ENCODE data around the gene PRSS56. TPM values are rescaled to one million over a fixed set of nuclear protein-coding genes. Genes with fewer than 3 reads are reported as not detected.

Gene PRSS56
- total and polyA plus RNA-seq, 2 of the 8 experiments (the other 6 are each of a cell fraction or from before 2014, with no cell fraction given), result 0.03 TPM; not detected in 1

GRCh38 chr2:232547991-232548390 lies 27.8 kb downstream of the PRSS56 start:
- H2BK5ac ChIP-seq (ENCODE audit: low read depth, low read length), result no peak overlapping the region
- no peak overlapping the region for H3K23ac ChIP-seq (ENCODE audit: insufficient read length)
- peaks cover 11 to 45% of the 10 kb centered on the region in 2 experiments for H3K79me2 ChIP-seq (ENCODE audit: control insufficient read depth in 1 of 2, insufficient read depth in 2 of 2, low read length in 2 of 2)
- no peak overlapping the region for H4K91ac ChIP-seq (replicated peaks; ENCODE audit: insufficient read length, low read length)
- WGBS, 2 experiments (ENCODE audit: extremely low coverage in 1 of 2, insufficient coverage in 1 of 2, insufficient read length in 1 of 2, insufficient replicate concordance in 2 of 2, low coverage in 1 of 2, low lambda C conversion rate in 2 of 2, missing lambda C conversion rate in 1 of 2), result 95% methylated on average over 6 of the region's 6 CpGs; no CpG with 5 or more reads in 1 of the 2 experiments
- no peak for FAIRE-seq
- H3K9ac ChIP-seq (replicated peaks in 1 of 4; ENCODE audit: extremely low read depth in 1 of 4, low read depth in 3 of 4, low read length in 3 of 4), result no peak overlapping the region
- peaks cover 12% of the 10 kb centered on the region; the same call in 1 of the 2 replicates for H3K23me2 ChIP-seq (ENCODE audit: low read depth, low read length)
- no peaks in the 10 kb centered on the region for H3K9me3 ChIP-seq (ENCODE audit: insufficient read depth in 2 of 2, low read depth in 1 of 2, low read length in 1 of 2)
- no peak overlapping the region for H3K4me3 ChIP-seq (ENCODE audit: extremely low read depth in 1 of 4, insufficient read depth in 2 of 4, low read depth in 3 of 4, low read length in 4 of 4)
- no peak overlapping the region for H3K18ac ChIP-seq (ENCODE audit: extremely low read depth, low read length)
- H3K27ac ChIP-seq (ENCODE audit: low read depth, low read length), result no peak overlapping the region
- H3K79me1 ChIP-seq (ENCODE audit: low read depth, low read length), result peaks cover 12% of the 10 kb centered on the region
- H2BK120ac ChIP-seq (replicated peaks; ENCODE audit: low read depth, low read length), result no peak overlapping the region
- H2BK12ac ChIP-seq (ENCODE audit: low read depth, low read length), result no peak overlapping the region
- H3K14ac ChIP-seq (ENCODE audit: insufficient read length), result no peak overlapping the region
- no peak for DNase-seq (ENCODE audit: low read depth in 1 of 2, low spot score in 2 of 2)
- no peak overlapping the region for H2BK15ac ChIP-seq (ENCODE audit: low read length)
- CTCF ChIA-PET (ENCODE audit: partially characterized antibody), result interaction anchor here (0.8 to 2.3 kb wide), 3 partner anchors 9 to 100 kb away, joined by 3 to 8 read pairs (median 5); partner anchors contain the start of gene CHRNG
- no peak overlapping the region for H3K4me2 ChIP-seq (ENCODE audit: insufficient read depth in 1 of 2, low read depth in 2 of 2, low read length in 2 of 2)
- peaks cover 0 to 6% (median 5%) of the 10 kb centered on the region in 4 experiments; a peak in 6 of 7 replicates for H3K4me1 ChIP-seq (replicated peaks in 1 of 4; ENCODE audit: control insufficient read depth in 3 of 4, insufficient read depth in 4 of 4, low read length in 3 of 4)
- H4K5ac ChIP-seq (ENCODE audit: insufficient read length, low read depth, low read length), result no peak overlapping the region
- H3K4ac ChIP-seq (replicated peaks; ENCODE audit: insufficient read length, low read depth, low read length), result no peak overlapping the region
- no peak overlapping the region for H4K8ac ChIP-seq (ENCODE audit: extremely low read depth, insufficient read depth, low read length)
- H3K36me3 ChIP-seq (ENCODE audit: control insufficient read depth in 2 of 4, insufficient read depth in 4 of 4, low read length in 3 of 4), result peaks cover 0 to 9% (median under 1%) of the 10 kb centered on the region in 4 experiments; a peak in 2 of 8 replicates
- H2AK5ac ChIP-seq (ENCODE audit: low read depth, low read length), result no peak overlapping the region
- H3K27me3 ChIP-seq (replicated peaks in 1 of 4; ENCODE audit: control insufficient read depth in 3 of 4, extremely low read depth in 1 of 4, insufficient read depth in 3 of 4, low read length in 3 of 4), result no peaks in the 10 kb centered on the region
- H3K56ac ChIP-seq (replicated peaks; ENCODE audit: insufficient read length, low read depth, low read length), result no peak overlapping the region
- H4K20me1 ChIP-seq (replicated peaks in 1 of 2; ENCODE audit: control insufficient read depth in 1 of 2, insufficient read depth in 2 of 2, low read length in 2 of 2), result peaks cover 4 to 9% of the 10 kb centered on the region in 2 experiments
- POLR2A ChIA-PET (ENCODE audit: partially characterized antibody), result interaction anchor here (1.0 to 1.9 kb wide), 3 partner anchors 9 to 40 kb away, joined by 3 to 7 read pairs (median 5); partner anchors contain the start of gene CHRNG
- H2BK20ac ChIP-seq (ENCODE audit: low read length), result no peak overlapping the region
- no peak overlapping the region for H2AFZ ChIP-seq (ENCODE audit: low read length)
- no peak for TF ChIP-seq EP300 (IDR thresholded peaks at IDR 0.05; ENCODE audit: borderline replicate concordance in 1 of 2, low read depth in 2 of 2, low read length in 2 of 2)
- TF ChIP-seq HDAC2 (IDR thresholded peaks at IDR 0.05; ENCODE audit: borderline replicate concordance in 1 of 2, low read depth in 2 of 2, low read length in 2 of 2), result no peak
- TF ChIP-seq SIRT6 (IDR thresholded peaks at IDR 0.05; ENCODE audit: low read length), result no peak
- TF ChIP-seq EGR1 (IDR thresholded peaks at IDR 0.05; ENCODE audit: borderline replicate concordance, low read depth, low read length), result no peak
- no peak for TF ChIP-seq NRF1 (IDR thresholded peaks at IDR 0.05; ENCODE audit: low read depth, low read length)
- no peak for TF ChIP-seq TAF7 (optimal IDR thresholded peaks at IDR 0.05; ENCODE audit: borderline replicate concordance, low read depth, low read length)
- TF ChIP-seq RFX5 (IDR thresholded peaks at IDR 0.05; ENCODE audit: borderline replicate concordance, low read depth, low read length), result no peak
- no peak for TF ChIP-seq RAD21 (IDR thresholded peaks at IDR 0.05 in 1 of 2, conservative IDR thresholded peaks at IDR 0.05 in 1 of 2; ENCODE audit: low read depth in 2 of 2, low read length in 2 of 2)
- TF ChIP-seq EZH2 (IDR thresholded peaks at IDR 0.05; ENCODE audit: low read depth, low read length, severe bottlenecking), result no peak
- no peak for TF ChIP-seq TAF1 (IDR thresholded peaks at IDR 0.05; ENCODE audit: low read depth, low read length)
- TF ChIP-seq POU5F1 (IDR thresholded peaks at IDR 0.05; ENCODE audit: low read depth, low read length), result no peak
- TF ChIP-seq CBX5 (IDR thresholded peaks at IDR 0.05; ENCODE audit: low read depth, low read length), result no peak
- no peak for TF ChIP-seq TCF12 (IDR thresholded peaks at IDR 0.05; ENCODE audit: low read depth, low read length)

Measured in H1 (cell line).